Measurements from ENCODE around the gene CLIC3.
"Not testable (repeated sequence)": the region's sequence is repeated elsewhere in the genome, so short reads cannot be mapped to it uniquely, and the experiment has no call there.

Gene CLIC3

GRCh38 chr9:137007108-137007815, 10.9 kb upstream of the CLIC3 start:
- Histone ChIP-seq H3K9ac (ENCODE audit: low read length) (no peak overlapping the region), H4K20me1 (ENCODE audit: insufficient read depth, low read length) (no peaks in the 10 kb centered on the region), H3K4me1 (ENCODE audit: low read length) (no peaks in the 10 kb centered on the region), H3K79me2 (ENCODE audit: low read length) (no peaks in the 10 kb centered on the region), H3K4me2 (ENCODE audit: low read length) (no peak overlapping the region), H3K27ac (ENCODE audit: low read length) (no peak overlapping the region), H3K4me3 (ENCODE audit: low read length) (no peak overlapping the region), H3K36me3 (replicated peaks; ENCODE audit: low read depth, low read length) (no peaks in the 10 kb centered on the region), H3K9me3 (ENCODE audit: insufficient read depth, low read length) (no peaks in the 10 kb centered on the region), H2AFZ (ENCODE audit: low read depth, low read length) (no peak overlapping the region), H3K27me3 (ENCODE audit: low read depth, low read length) (peaks cover under 1% of the 10 kb centered on the region)
- no peak for TF ChIP-seq CTCF (IDR thresholded peaks at IDR 0.05; ENCODE audit: low read depth, low read length)
- no peak for TF ChIP-seq EZH2phosphoT487 (IDR thresholded peaks at IDR 0.05; ENCODE audit: low read depth)

DNA sequence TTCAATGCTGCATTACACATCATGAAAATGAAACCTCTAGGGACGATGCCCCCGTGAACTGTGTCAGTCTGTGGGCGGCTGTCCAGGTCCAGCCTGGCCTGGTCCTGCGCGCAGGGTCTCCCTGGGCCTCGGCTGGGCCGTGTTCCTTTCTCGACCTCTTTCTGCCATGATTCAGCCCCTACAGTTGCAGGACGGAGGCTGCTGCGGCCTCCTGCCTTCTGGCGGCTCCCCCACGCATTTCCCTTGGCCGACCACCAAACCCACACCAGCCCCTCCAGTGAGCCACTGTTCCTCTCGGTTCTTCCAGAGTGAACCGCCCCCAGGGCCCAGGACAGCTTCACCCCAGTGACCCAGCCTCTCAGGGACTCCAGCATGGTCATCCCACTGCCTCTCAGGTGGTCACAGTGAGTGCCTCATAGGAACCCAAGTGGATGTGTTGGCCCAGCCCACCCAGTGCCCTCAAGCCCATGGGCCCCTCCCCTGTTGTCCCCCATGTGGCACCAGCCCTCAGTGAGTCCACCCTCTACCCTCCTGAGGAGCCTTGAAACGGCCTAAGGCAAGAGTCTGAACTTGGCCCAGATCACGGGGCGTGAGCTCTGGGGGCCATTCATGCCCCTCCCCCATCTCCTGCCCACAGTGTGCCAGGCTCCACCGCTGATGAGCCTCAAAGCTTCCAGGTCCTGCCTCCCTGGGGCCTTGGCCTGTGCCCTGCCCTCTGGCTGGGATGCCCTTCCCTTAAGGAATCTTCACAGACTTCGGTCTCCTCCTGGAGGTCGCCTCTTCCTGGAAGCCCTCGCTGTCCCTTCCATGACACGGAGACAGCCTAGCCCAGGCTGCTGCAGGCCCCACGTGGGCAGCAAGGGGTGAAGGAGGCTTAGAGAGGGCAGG, 10.0 kb upstream of the CLIC3 start:
- Histone ChIP-seq H3K4me3 (ENCODE audit: low read length) (no peak overlapping the region), H4K20me1 (ENCODE audit: insufficient read depth, low read length) (no peaks in the 10 kb centered on the region), H3K27ac (ENCODE audit: low read length) (no peak overlapping the region), H3K4me2 (ENCODE audit: low read length) (no peak overlapping the region), H3K9me3 (ENCODE audit: insufficient read depth, low read length) (no peaks in the 10 kb centered on the region), H3K4me1 (ENCODE audit: low read length) (peaks cover under 1% of the 10 kb centered on the region; the same call in 1 of the 2 replicates), H3K36me3 (replicated peaks; ENCODE audit: low read depth, low read length) (no peaks in the 10 kb centered on the region), H2AFZ (ENCODE audit: low read depth, low read length) (no peak overlapping the region), H3K79me2 (ENCODE audit: low read length) (no peaks in the 10 kb centered on the region), H3K9ac (ENCODE audit: low read length) (no peak overlapping the region), H3K27me3 (ENCODE audit: low read depth, low read length) (peaks cover 7% of the 10 kb centered on the region)
- TF ChIP-seq EZH2phosphoT487 (IDR thresholded peaks at IDR 0.05; ENCODE audit: low read depth) (no peak), CTCF (IDR thresholded peaks at IDR 0.05; ENCODE audit: low read depth, low read length) (no peak)

GRCh38 chr9:137004285-137004684, 7.9 kb upstream of the CLIC3 start:
- TF ChIP-seq CTCF (IDR thresholded peaks at IDR 0.05; ENCODE audit: low read depth, low read length), result peak; percentile 19; the same call in 1 of the 2 replicates
- H3K4me2 ChIP-seq (ENCODE audit: low read length); H3K9me3 ChIP-seq (ENCODE audit: insufficient read depth, low read length); H3K4me3 ChIP-seq (ENCODE audit: low read length); H3K79me2 ChIP-seq (ENCODE audit: low read length); H4K20me1 ChIP-seq (ENCODE audit: insufficient read depth, low read length); H3K36me3 ChIP-seq (replicated peaks; ENCODE audit: low read depth, low read length); H3K9ac ChIP-seq (ENCODE audit: low read length); H3K27ac ChIP-seq (ENCODE audit: low read length); H2AFZ ChIP-seq (ENCODE audit: low read depth, low read length): not testable (repeated sequence)
- Histone ChIP-seq H3K27me3 (ENCODE audit: low read depth, low read length) (peaks cover 10% of the 10 kb centered on the region), H3K4me1 (ENCODE audit: low read length) (peaks cover 21% of the 10 kb centered on the region)

DNA sequence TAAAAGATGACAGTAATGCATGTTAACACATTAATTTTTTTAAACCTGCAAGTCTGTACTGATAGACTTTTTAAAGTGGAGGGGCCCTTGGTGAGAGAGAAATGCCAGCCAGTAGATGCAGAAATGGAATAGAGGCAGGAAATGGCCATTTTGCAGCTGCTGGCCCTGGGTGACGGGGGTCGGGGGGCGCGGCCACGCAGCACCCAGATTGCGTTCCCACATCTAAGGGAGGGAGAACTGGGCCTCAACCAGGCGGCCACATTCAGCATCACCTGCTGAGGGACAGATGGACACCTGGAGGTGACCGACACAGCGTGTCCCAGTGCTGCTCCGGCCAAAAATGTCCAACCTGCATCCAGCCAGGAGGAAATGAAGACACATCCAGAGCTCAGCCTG, 6.3 kb upstream of the CLIC3 start:
- Histone ChIP-seq H3K4me3 (ENCODE audit: low read length) (no peak overlapping the region), H3K9me3 (ENCODE audit: insufficient read depth, low read length) (no peaks in the 10 kb centered on the region), H3K36me3 (replicated peaks; ENCODE audit: low read depth, low read length) (no peaks in the 10 kb centered on the region), H3K4me2 (ENCODE audit: low read length) (no peak overlapping the region), H3K9ac (ENCODE audit: low read length) (no peak overlapping the region), H4K20me1 (ENCODE audit: insufficient read depth, low read length) (no peaks in the 10 kb centered on the region; the same call in 1 of the 2 replicates), H3K4me1 (ENCODE audit: low read length) (peaks cover 37% of the 10 kb centered on the region), H3K27ac (ENCODE audit: low read length) (no peak overlapping the region), H3K79me2 (ENCODE audit: low read length) (no peaks in the 10 kb centered on the region), H3K27me3 (ENCODE audit: low read depth, low read length) (peaks cover 26% of the 10 kb centered on the region), H2AFZ (ENCODE audit: low read depth, low read length) (no peak overlapping the region)
- no peak for TF ChIP-seq CTCF (IDR thresholded peaks at IDR 0.05; ENCODE audit: low read depth, low read length)
- no peak for TF ChIP-seq EZH2phosphoT487 (IDR thresholded peaks at IDR 0.05; ENCODE audit: low read depth)
